OCI-LY7 (cell line): ENCODE results near the gene KIF14.

Experiments used
- CTCF ChIP-seq: fragments of 200-600 bp; sonication (generic); conservative IDR thresholded peaks from 2 replicates; pipeline ENCODE4 v1.5.1; 2014; ENCODE audit warnings: mild to moderate bottlenecking, antibody characterized with exemption, low read length, moderate library complexity, mixed read lengths
- EZH2phosphoT487 ChIP-seq: fragments of 200-600 bp; sonication (generic); IDR thresholded peaks from 2 replicates; pipeline ENCODE4 v1.6.1; 2018; ENCODE audit warnings: low read depth, borderline replicate concordance, mild to moderate bottlenecking, mixed run types, antibody characterized with exemption, low read length, moderate library complexity, mixed read lengths

- no peak for TF ChIP-seq CTCF
- TF ChIP-seq EZH2phosphoT487: no peak
Observed at GRCh38 chr1:200658037-200658818, 37.7 kb upstream of the KIF14 start.
